SU-DHL-6 (cell line): ENCODE measurements around the gene CCDC39.
A peak's percentile ranks its signal among the peaks of the same experiment; 100 is the strongest.

ENCODE experiments used
- H2AFZ ChIP-seq: fragments of 200-600 bp; sonication (generic); 2 replicates; pipeline ENCODE4 v1.6.1; 2014; ENCODE audit warnings: low read depth, mild to moderate bottlenecking, moderate library complexity, mixed read lengths, antibody characterized with exemption, low read length; ENCODE audit not compliant: severe bottlenecking
- H3F3A ChIP-seq: fragments of 200-600 bp; shearing (Covaris generic); 2 replicates; pipeline ENCODE4 v1.6.0; 2016; ENCODE audit warnings: antibody characterized with exemption, mild to moderate bottlenecking; ENCODE audit not compliant: insufficient read depth
- H3K27ac ChIP-seq: fragments of 200-600 bp; sonication (generic); 2 replicates; pipeline ENCODE4 v1.5.1; 2016; ENCODE audit warnings: low read depth, mild to moderate bottlenecking, low read length, moderate library complexity, mixed read lengths
- H3K27me3 ChIP-seq: fragments of 200-600 bp; sonication (generic), shearing (Covaris generic); 2 replicates; pipeline ENCODE4 v1.6.0; 2014; ENCODE audit warnings: mild to moderate bottlenecking, low read length
- H3K36me3 ChIP-seq: fragments of 200-600 bp; sonication (generic); 2 replicates; pipeline ENCODE4 v1.6.1; 2014; ENCODE audit warnings: mild to moderate bottlenecking, low read length, mixed read lengths
- H3K4me2 ChIP-seq: fragments of 300-600, 200-600 bp; shearing (Covaris generic), sonication (generic); 2 replicates; pipeline ENCODE4 v1.6.0; 2014; ENCODE audit warnings: low read length, low read depth, mild to moderate bottlenecking; ENCODE audit not compliant: poor library complexity, severe bottlenecking
- H3K4me3 ChIP-seq: fragments of 200-600 bp; sonication (generic); 2 replicates; pipeline ENCODE4 v1.5.1; 2014; ENCODE audit warnings: antibody characterized with exemption, low read length, mild to moderate bottlenecking, mixed read lengths; ENCODE audit not compliant: insufficient read depth, poor library complexity, severe bottlenecking
- H3K79me2 ChIP-seq: fragments of 200-600 bp; sonication (generic); 2 replicates; pipeline ENCODE4 v1.6.1; 2014; ENCODE audit warnings: mild to moderate bottlenecking, low read length, moderate library complexity; ENCODE audit not compliant: insufficient read depth
- H3K9ac ChIP-seq: fragments of 200-600 bp; sonication (generic); 2 replicates; pipeline ENCODE4 v1.7.0; 2014; ENCODE audit warnings: mild to moderate bottlenecking, low read length
- H3K9me2 ChIP-seq: fragments of 200-600 bp; sonication (generic); replicated peaks from 2 replicates; pipeline ENCODE4 v1.6.1; 2014; ENCODE audit warnings: low read length; ENCODE audit not compliant: insufficient read depth
- H3K9me3 ChIP-seq: fragments of 200-600 bp; sonication (generic); 2 replicates; pipeline ENCODE4 v1.6.1; 2014; ENCODE audit warnings: low read length, mixed read lengths; ENCODE audit not compliant: insufficient read depth
- H4K20me1 ChIP-seq: fragments of 200-600 bp; sonication (generic); 2 replicates; pipeline ENCODE4 v1.6.1; 2014; ENCODE audit warnings: low read depth, mild to moderate bottlenecking, antibody characterized with exemption, low read length, moderate library complexity, mixed read lengths
- EZH2phosphoT487 ChIP-seq: fragments of 200-600 bp; sonication (generic), shearing (Covaris generic); conservative IDR thresholded peaks from 2 replicates; pipeline ENCODE4 v1.6.1; 2018; ENCODE audit warnings: mild to moderate bottlenecking, antibody characterized with exemption, low read length, moderate library complexity, mixed read lengths
- TF ChIP-seq, protein P1 (sequence below): fragments of 200-600 bp; sonication (generic); IDR thresholded peaks from one replicate; pipeline ENCODE4 v1.5.1; 2017; ENCODE audit warnings: antibody characterized with exemption, mild to moderate bottlenecking, low read length, moderate library complexity; ENCODE audit not compliant: insufficient read depth, poor library complexity, severe bottlenecking

Gene CCDC39

GRCh38 chr3:180612364-180612763 is 66.9 kb downstream of the CCDC39 start:
- Histone ChIP-seq H3K4me2 (no peak overlapping the region), H3K9me3 (no peaks in the 10 kb centered on the region), H3K9me2 (no peaks in the 10 kb centered on the region), H3K27me3 (no peaks in the 10 kb centered on the region), H3K4me3 (no peak overlapping the region), H3K9ac (no peak overlapping the region), H2AFZ (no peak overlapping the region), H3K36me3 (peaks cover 52% of the 10 kb centered on the region), H3F3A (peaks cover 12% of the 10 kb centered on the region; the same call in 1 of the 2 replicates), H3K27ac (no peak overlapping the region), H3K79me2 (no peaks in the 10 kb centered on the region), H4K20me1 (no peaks in the 10 kb centered on the region)
- TF ChIP-seq, protein P1, sequence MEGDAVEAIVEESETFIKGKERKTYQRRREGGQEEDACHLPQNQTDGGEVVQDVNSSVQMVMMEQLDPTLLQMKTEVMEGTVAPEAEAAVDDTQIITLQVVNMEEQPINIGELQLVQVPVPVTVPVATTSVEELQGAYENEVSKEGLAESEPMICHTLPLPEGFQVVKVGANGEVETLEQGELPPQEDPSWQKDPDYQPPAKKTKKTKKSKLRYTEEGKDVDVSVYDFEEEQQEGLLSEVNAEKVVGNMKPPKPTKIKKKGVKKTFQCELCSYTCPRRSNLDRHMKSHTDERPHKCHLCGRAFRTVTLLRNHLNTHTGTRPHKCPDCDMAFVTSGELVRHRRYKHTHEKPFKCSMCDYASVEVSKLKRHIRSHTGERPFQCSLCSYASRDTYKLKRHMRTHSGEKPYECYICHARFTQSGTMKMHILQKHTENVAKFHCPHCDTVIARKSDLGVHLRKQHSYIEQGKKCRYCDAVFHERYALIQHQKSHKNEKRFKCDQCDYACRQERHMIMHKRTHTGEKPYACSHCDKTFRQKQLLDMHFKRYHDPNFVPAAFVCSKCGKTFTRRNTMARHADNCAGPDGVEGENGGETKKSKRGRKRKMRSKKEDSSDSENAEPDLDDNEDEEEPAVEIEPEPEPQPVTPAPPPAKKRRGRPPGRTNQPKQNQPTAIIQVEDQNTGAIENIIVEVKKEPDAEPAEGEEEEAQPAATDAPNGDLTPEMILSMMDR, result no peak
- TF ChIP-seq EZH2phosphoT487, result no peak

DNA sequence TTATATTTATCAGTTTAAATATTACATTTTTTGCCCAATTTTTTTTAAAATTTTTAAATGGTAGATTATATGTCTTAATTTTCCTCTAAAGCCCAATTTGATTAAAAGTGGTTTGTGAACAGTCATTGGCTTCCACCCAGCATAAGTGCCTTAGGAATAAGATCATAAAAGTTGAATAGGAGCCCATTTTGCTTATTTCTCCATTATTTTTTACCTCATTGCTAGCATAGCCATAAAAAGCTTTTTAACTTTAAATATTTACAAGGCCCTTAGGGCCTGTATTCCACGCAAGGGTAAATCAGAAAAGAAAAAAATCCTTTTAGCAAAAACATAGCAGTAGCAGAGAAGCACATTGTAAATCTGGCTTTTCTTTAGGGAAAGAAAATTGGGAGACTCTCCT is 68.3 kb downstream of the CCDC39 start:
- H2AFZ ChIP-seq, result no peak overlapping the region
- peaks cover 66% of the 10 kb centered on the region for H3K36me3 ChIP-seq
- H3K79me2 ChIP-seq, result no peaks in the 10 kb centered on the region
- H3K9me2 ChIP-seq, result no peaks in the 10 kb centered on the region
- H3K4me3 ChIP-seq, result no peak overlapping the region
- H3K27ac ChIP-seq, result no peak overlapping the region
- no peak for TF ChIP-seq EZH2phosphoT487
- TF ChIP-seq, protein P1, result no peak
- no peak overlapping the region for H3K4me2 ChIP-seq
- peaks cover 8% of the 10 kb centered on the region; the same call in 1 of the 2 replicates for H3F3A ChIP-seq
- H3K27me3 ChIP-seq, result no peaks in the 10 kb centered on the region
- H3K9me3 ChIP-seq, result no peaks in the 10 kb centered on the region
- H4K20me1 ChIP-seq, result 0 out of 2 replicates have a peak, but pooled peaks cover 4% of the 10 kb centered on the region
- H3K9ac ChIP-seq, result no peak overlapping the region

DNA sequence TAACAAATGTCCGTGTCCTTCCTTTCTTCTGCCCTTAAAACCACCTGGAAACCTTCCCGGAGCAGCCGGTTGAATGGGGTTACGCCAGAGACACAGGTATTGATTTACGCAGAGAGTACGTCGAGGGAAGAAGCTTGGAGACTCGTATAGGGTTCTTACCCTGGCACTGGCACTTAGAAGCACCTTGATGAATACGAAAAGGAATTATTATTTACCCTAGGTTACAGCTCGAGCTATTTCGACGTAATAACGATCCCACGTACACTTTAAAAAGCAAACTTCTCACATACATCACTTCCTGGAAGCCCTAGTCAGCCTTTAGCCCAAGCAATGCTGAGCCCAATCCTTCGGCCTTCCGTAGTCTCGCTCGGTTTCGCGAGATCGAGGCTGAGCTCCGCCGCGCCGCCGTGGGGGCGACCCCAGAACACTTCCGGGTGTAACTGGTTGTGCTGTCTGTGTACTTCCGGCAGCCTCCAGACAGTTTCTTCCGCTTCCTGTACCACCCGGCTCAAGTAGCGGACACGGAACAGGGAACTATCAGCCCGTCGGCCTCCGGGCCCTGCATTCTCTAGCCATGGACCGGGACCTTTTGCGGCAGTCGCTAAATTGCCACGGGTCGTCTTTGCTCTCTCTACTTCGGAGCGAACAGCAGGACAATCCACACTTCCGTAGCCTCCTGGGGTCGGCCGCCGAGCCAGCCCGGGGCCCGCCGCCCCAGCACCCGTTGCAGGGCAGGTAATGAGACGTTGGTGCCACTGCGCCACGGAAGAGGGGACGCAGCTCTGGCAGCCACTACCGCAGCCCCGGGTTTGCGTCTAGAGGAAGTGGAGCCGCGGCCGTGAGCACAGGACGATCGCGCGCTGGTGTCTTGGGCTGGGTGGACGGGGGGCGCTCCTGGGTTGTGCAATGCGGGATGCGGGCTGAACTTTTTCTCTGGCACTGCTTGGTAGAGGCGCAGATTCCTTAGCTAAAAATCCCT is 77.3 kb downstream of the CCDC39 start, which contains the start of gene TTC14:
Gene TTC14, plus strand, starts transcription at position 476 of the 979 bp plus-strand sequence. Its CDS starts 99 bp downstream, at position 575.
- 0 out of 2 replicates have a peak, but pooled peaks cover 3% of the 10 kb centered on the region for H4K20me1 ChIP-seq
- H3K27ac ChIP-seq, result peak within 1 kb of the TSS; percentile 87
- H3K79me2 ChIP-seq, result peaks cover 25% of the 10 kb centered on the region
- H3K9ac ChIP-seq, result peak within 1 kb of the TSS; percentile 72
- peaks cover 15% of the 10 kb centered on the region; the same call in 1 of the 2 replicates for H3F3A ChIP-seq
- TF ChIP-seq EZH2phosphoT487, result no peak
- TF ChIP-seq, protein P1, result no peak
- H3K4me3 ChIP-seq, result peak within 1 kb of the TSS; percentile 75
- H3K4me2 ChIP-seq, result peak within 1 kb of the TSS; percentile 97
- H2AFZ ChIP-seq, result peak within 1 kb of the TSS; percentile 60
- no peaks in the 10 kb centered on the region for H3K9me2 ChIP-seq
- peaks cover 32% of the 10 kb centered on the region for H3K36me3 ChIP-seq
- no peaks in the 10 kb centered on the region for H3K9me3 ChIP-seq
- H3K27me3 ChIP-seq, result no peaks in the 10 kb centered on the region
